ENCODE data around the gene MEX3B.
"Not testable (repeated sequence)": the region's sequence is repeated elsewhere in the genome, so short reads cannot be mapped to it uniquely, and the experiment has no call there.

DNA sequence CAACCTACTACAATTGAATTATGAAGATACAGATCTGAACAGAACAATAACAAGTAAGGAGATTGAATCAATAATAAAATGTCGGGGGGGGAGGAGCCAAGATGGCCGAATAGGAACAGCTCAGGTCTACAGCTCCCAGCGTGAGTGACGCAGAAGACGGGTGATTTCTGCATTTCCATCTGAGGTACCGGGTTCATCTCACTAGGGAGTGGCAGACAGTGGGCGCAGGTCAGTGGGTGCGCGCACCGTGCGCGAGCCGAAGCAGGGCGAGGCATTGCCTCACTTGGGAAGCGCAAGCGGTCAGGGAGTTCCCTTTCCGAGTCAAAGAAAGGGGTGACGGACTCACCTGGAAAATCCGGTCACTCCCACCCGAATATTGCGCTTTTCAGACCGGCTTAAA lies 50.7 kb downstream of the MEX3B start:
- TF ChIP-seq CTCF, POLR2A, POLR2AphosphoS5 (IDR thresholded peaks at IDR 0.05): not testable (repeated sequence)

All from prostate gland (tissue), 2 donors.